A673 (cell line): Measurements from ENCODE around the gene TBC1D16.

Experiments used
- EZH2 ChIP-seq: fragments of 200-600 bp; sonication (generic); IDR thresholded peaks from 2 replicates; pipeline ENCODE4 v1.6.1; 2017; ENCODE audit warnings: borderline replicate concordance, low read depth, mild to moderate bottlenecking, mixed read lengths, antibody characterized with exemption, low read length; ENCODE audit not compliant: poor library complexity, severe bottlenecking
- TF ChIP-seq, protein P1 (sequence below): fragments of 300-800, 200-600 bp; sonication (generic); conservative IDR thresholded peaks from 2 replicates; pipeline ENCODE4 v1.5.1; 2017; ENCODE audit warnings: low read depth, mild to moderate bottlenecking, antibody characterized with exemption, low read length, moderate library complexity, mixed read lengths

DNA sequence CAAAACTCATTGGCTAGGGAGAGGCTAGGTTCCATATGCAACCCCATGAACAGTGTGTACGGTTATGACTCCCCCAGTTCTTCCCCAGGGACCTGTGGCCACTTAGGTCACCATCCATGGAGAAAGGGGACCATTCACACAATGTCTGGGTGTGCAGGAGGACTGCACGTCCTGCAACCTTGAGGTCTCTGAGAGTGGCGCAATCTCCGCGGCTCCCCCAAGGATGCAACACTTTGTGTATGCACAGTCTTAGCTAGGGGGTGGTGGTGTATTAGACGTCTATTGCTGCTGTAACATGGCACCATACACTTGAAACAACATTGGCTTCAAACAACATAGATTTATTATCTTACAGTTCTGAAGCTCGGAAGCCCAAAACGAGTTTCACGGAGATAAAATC is 130.8 kb downstream of the TBC1D16 start:
- TF ChIP-seq, protein P1, sequence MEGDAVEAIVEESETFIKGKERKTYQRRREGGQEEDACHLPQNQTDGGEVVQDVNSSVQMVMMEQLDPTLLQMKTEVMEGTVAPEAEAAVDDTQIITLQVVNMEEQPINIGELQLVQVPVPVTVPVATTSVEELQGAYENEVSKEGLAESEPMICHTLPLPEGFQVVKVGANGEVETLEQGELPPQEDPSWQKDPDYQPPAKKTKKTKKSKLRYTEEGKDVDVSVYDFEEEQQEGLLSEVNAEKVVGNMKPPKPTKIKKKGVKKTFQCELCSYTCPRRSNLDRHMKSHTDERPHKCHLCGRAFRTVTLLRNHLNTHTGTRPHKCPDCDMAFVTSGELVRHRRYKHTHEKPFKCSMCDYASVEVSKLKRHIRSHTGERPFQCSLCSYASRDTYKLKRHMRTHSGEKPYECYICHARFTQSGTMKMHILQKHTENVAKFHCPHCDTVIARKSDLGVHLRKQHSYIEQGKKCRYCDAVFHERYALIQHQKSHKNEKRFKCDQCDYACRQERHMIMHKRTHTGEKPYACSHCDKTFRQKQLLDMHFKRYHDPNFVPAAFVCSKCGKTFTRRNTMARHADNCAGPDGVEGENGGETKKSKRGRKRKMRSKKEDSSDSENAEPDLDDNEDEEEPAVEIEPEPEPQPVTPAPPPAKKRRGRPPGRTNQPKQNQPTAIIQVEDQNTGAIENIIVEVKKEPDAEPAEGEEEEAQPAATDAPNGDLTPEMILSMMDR: no peak
- no peak for TF ChIP-seq EZH2
